ENCODE results near the gene FNDC5.

Gene FNDC5

GRCh38 chr1:32885676-32886003, 14.9 kb upstream of the FNDC5 start:
- no peak for FAIRE-seq
- DNase-seq (ENCODE audit: insufficient read length, low spot score), result no peak

- no peak for FAIRE-seq
Observed at GRCh38 chr1:32884726-32885125, 14.0 kb upstream of the FNDC5 start.

GRCh38 chr1:32884032-32884372, 13.3 kb upstream of the FNDC5 start:
- FAIRE-seq (no peak), DNase-seq (ENCODE audit: insufficient read length, low spot score) (no peak)

More at GRCh38 chr1:32884726-32885125, 14.0 kb upstream of the FNDC5 start:
- DNase-seq (ENCODE audit: insufficient read length, low spot score), result no peak

GRCh38 chr1:32883338-32884031, 12.8 kb upstream of the FNDC5 start:
- FAIRE-seq, result no peak
- DNase-seq (ENCODE audit: insufficient read length, low spot score), result no peak

- no peak for DNase-seq (ENCODE audit: insufficient read length, low spot score)
- FAIRE-seq, result no peak
Observed at GRCh38 chr1:32881871-32882850, 11.4 kb upstream of the FNDC5 start.

GRCh38 chr1:32881291-32881690, 10.6 kb upstream of the FNDC5 start:
- FAIRE-seq, result no peak
- no peak for DNase-seq (ENCODE audit: insufficient read length, low spot score)

GRCh38 chr1:32878637-32879041, 7.9 kb upstream of the FNDC5 start:
- DNase-seq (ENCODE audit: insufficient read length, low spot score) (no peak), FAIRE-seq (no peak)

- DNase-seq (ENCODE audit: insufficient read length, low spot score) (no peak), FAIRE-seq (no peak)
Observed at GRCh38 chr1:32878183-32878582, 7.5 kb upstream of the FNDC5 start.

GRCh38 chr1:32877211-32878110, 6.7 kb upstream of the FNDC5 start:
- DNase-seq (ENCODE audit: insufficient read length, low spot score), result no peak
- FAIRE-seq, result no peak

- peak; percentile 31 for FAIRE-seq
Observed at GRCh38 chr1:32876341-32877210, 5.9 kb upstream of the FNDC5 start.

GRCh38 chr1:32874860-32875752, 4.4 kb upstream of the FNDC5 start:
- FAIRE-seq, result no peak

More at GRCh38 chr1:32876341-32877210, 5.9 kb upstream of the FNDC5 start:
- DNase-seq (ENCODE audit: insufficient read length, low spot score), result no peak

GRCh38 chr1:32873484-32873883, 2.8 kb upstream of the FNDC5 start:
- FAIRE-seq (no peak), DNase-seq (ENCODE audit: insufficient read length, low spot score) (no peak)

More at GRCh38 chr1:32874860-32875752, 4.4 kb upstream of the FNDC5 start:
- DNase-seq (ENCODE audit: insufficient read length, low spot score), result no peak

- DNase-seq (ENCODE audit: insufficient read length, low spot score), result no peak
- FAIRE-seq, result no peak
Observed at GRCh38 chr1:32872192-32872460, 1.4 kb upstream of the FNDC5 start.

GRCh38 chr1:32871364-32872191, 866 bp upstream of the FNDC5 start:
- FAIRE-seq (no peak), DNase-seq (ENCODE audit: insufficient read length, low spot score) (no peak)

- FAIRE-seq (no peak), DNase-seq (ENCODE audit: insufficient read length, low spot score) (no peak)
Observed at GRCh38 chr1:32869923-32870614, 643 bp downstream of the FNDC5 start.

GRCh38 chr1:32868806-32869455, 1.8 kb downstream of the FNDC5 start:
- FAIRE-seq, result no peak
- DNase-seq (ENCODE audit: insufficient read length, low spot score), result no peak

GRCh38 chr1:32868085-32868484, 2.6 kb downstream of the FNDC5 start:
- DNase-seq (ENCODE audit: insufficient read length, low spot score) (no peak), FAIRE-seq (no peak)
